Hepatic stellate cell (primary cell): Measurements from ENCODE around the gene EID1.
"Not testable (repeated sequence)": the region's sequence is repeated elsewhere in the genome, so short reads cannot be mapped to it uniquely, and the experiment has no call there.

Experiments
- DNase-seq: peaks from one replicate; pipeline ENCODE4 v3.0.0; 2011; ENCODE audit warnings: low spot score

The EID1 gene

GRCh38 chr15:48877630-48878595 lies at the start of gene EID1:
Gene EID1 (plus strand): TSS chr15:48878134. CDS start chr15:48878177, 43 bp downstream.
- peak; percentile 82 for DNase-seq

GRCh38 chr15:48828471-48828870 lies 49.5 kb upstream of the EID1 start:
- DNase-seq, result no peak

- no peak for DNase-seq
Measured at GRCh38 chr15:48828906-48829305, 49.0 kb upstream of the EID1 start.

GRCh38 chr15:48832648-48833047 lies 45.3 kb upstream of the EID1 start:
- DNase-seq, result no peak

GRCh38 chr15:48833526-48834239 lies 44.3 kb upstream of the EID1 start:
- no peak for DNase-seq

- DNase-seq, result no peak
Measured at GRCh38 chr15:48834756-48835155, 43.2 kb upstream of the EID1 start.

- no peak for DNase-seq
Measured at GRCh38 chr15:48842501-48842900, 35.4 kb upstream of the EID1 start.

GRCh38 chr15:48845123-48845522 lies 32.8 kb upstream of the EID1 start:
- DNase-seq, result no peak

GRCh38 chr15:48850648-48851047 lies 27.3 kb upstream of the EID1 start:
- DNase-seq, result no peak

- no peak for DNase-seq
Measured at GRCh38 chr15:48851956-48852355, 26.0 kb upstream of the EID1 start.

GRCh38 chr15:48854434-48854833 lies 23.5 kb upstream of the EID1 start:
- not testable (repeated sequence) for DNase-seq

- no peak for DNase-seq
Measured at GRCh38 chr15:48855501-48856440, 22.2 kb upstream of the EID1 start.

- DNase-seq, result no peak
Measured at GRCh38 chr15:48856942-48857341, 21.0 kb upstream of the EID1 start.

- no peak for DNase-seq
Measured at GRCh38 chr15:48858401-48858800, 19.5 kb upstream of the EID1 start.

GRCh38 chr15:48859426-48859825 lies 18.5 kb upstream of the EID1 start:
- DNase-seq, result no peak

- peak; percentile 42 for DNase-seq
Measured at GRCh38 chr15:48861813-48862431, 16.0 kb upstream of the EID1 start.

GRCh38 chr15:48862705-48863104 lies 15.2 kb upstream of the EID1 start:
- no peak for DNase-seq

- DNase-seq, result no peak
Measured at GRCh38 chr15:48865370-48866079, 12.4 kb upstream of the EID1 start.

GRCh38 chr15:48866141-48866563 lies 11.8 kb upstream of the EID1 start:
- DNase-seq, result no peak

- DNase-seq, result no peak
Measured at GRCh38 chr15:48868023-48868422, 9.9 kb upstream of the EID1 start.

GRCh38 chr15:48868536-48868935 lies 9.4 kb upstream of the EID1 start:
- no peak for DNase-seq
